DMS 273 (cell line): ENCODE data around the gene GEN1.

Source experiments
- DNase-seq: peaks from one replicate; lab custom pipeline; 2025; ENCODE audit not compliant: unreplicated experiment; lab: John Stamatoyannopoulos, UW

GEN1 gene

GRCh38 chr2:17753803-17754663, at the start of gene GEN1, which contains the start of gene SMC6:
Gene GEN1 (plus strand): TSS chr2:17754138. CDS start chr2:17759944, 5,806 bp downstream.
Gene SMC6 (minus strand): TSS chr2:17753810. CDS start chr2:17745946, 7,864 bp downstream.
- DNase-seq: peak; percentile 99

GRCh38 chr2:17706845-17707244, 47.1 kb upstream of the GEN1 start:
- DNase-seq: no peak

GRCh38 chr2:17708501-17708900, 45.4 kb upstream of the GEN1 start:
- DNase-seq: no peak

- DNase-seq: no peak
Measured at GRCh38 chr2:17709897-17710296, 44.0 kb upstream of the GEN1 start.

GRCh38 chr2:17710547-17711248, 43.2 kb upstream of the GEN1 start:
- DNase-seq: no peak

- no peak for DNase-seq
Measured at GRCh38 chr2:17713291-17713690, 40.6 kb upstream of the GEN1 start.

- no peak for DNase-seq
Measured at GRCh38 chr2:17717666-17718065, 36.3 kb upstream of the GEN1 start.

GRCh38 chr2:17718689-17719088, 35.2 kb upstream of the GEN1 start:
- no peak for DNase-seq

- DNase-seq: peak; percentile 24
Measured at GRCh38 chr2:17719562-17720371, 34.2 kb upstream of the GEN1 start.

- no peak for DNase-seq
Measured at GRCh38 chr2:17728210-17728609, 25.7 kb upstream of the GEN1 start.

GRCh38 chr2:17729880-17730279, 24.1 kb upstream of the GEN1 start:
- no peak for DNase-seq

- no peak for DNase-seq
Measured at GRCh38 chr2:17733599-17733998, 20.3 kb upstream of the GEN1 start.

GRCh38 chr2:17735864-17736263, 18.1 kb upstream of the GEN1 start:
- no peak for DNase-seq

GRCh38 chr2:17736989-17737388, 16.9 kb upstream of the GEN1 start:
- DNase-seq: no peak

- DNase-seq: no peak
Measured at GRCh38 chr2:17740203-17740602, 13.7 kb upstream of the GEN1 start.

GRCh38 chr2:17747684-17748452, 6.1 kb upstream of the GEN1 start:
- no peak for DNase-seq

GRCh38 chr2:17748745-17749144, 5.2 kb upstream of the GEN1 start:
- DNase-seq: no peak

- no peak for DNase-seq
Measured at GRCh38 chr2:17749753-17750438, 4.0 kb upstream of the GEN1 start.

- DNase-seq: no peak
Measured at GRCh38 chr2:17752246-17752645, 1.7 kb upstream of the GEN1 start.
